Osteoblast (primary cell): ENCODE results near the gene BCKDHA. TPM values are rescaled to one million over a fixed set of nuclear protein-coding genes. Genes with fewer than 3 reads are reported as not detected.
A peak's percentile ranks its signal among the peaks of the same experiment; 100 is the strongest.

Experiments
- DNase-seq: peaks from one replicate; pipeline ENCODE4 v3.0.0; 2011; ENCODE audit warnings: low spot score, mixed read lengths; ENCODE audit not compliant: insufficient read length; ENCODE audit errors: missing footprints
- H2AFZ ChIP-seq: 2 replicates; pipeline ENCODE4 v1.6.0; 2011; ENCODE audit warnings: mild to moderate bottlenecking, low read length
- H3K27ac ChIP-seq: 2 replicates; pipeline ENCODE4 v1.5.1; 2011; ENCODE audit warnings: mild to moderate bottlenecking, low read depth, low read length, moderate library complexity
- H3K27me3 ChIP-seq: 2 replicates; pipeline ENCODE4 v1.6.0; 2012; ENCODE audit warnings: mild to moderate bottlenecking, control low read depth, inconsistent platforms, low read length, moderate library complexity; ENCODE audit not compliant: insufficient read depth
- H3K36me3 ChIP-seq: 2 replicates; pipeline ENCODE4 v1.5.1; 2011; ENCODE audit warnings: mild to moderate bottlenecking, low read length, control low read depth, moderate library complexity; ENCODE audit not compliant: insufficient read depth
- H3K4me1 ChIP-seq: 2 replicates; pipeline ENCODE4 v1.5.1; 2011; ENCODE audit warnings: mild to moderate bottlenecking, low read length, control low read depth, moderate library complexity; ENCODE audit not compliant: insufficient read depth
- H3K4me2 ChIP-seq: 2 replicates; pipeline ENCODE4 v1.6.0; 2011; ENCODE audit warnings: mild to moderate bottlenecking, low read length; ENCODE audit not compliant: insufficient read depth
- H3K4me3 ChIP-seq: fragments of 200-600 bp; sonication (generic); 3 replicates; pipeline ENCODE4 v1.5.1; 2012; ENCODE audit warnings: mild to moderate bottlenecking, low read length, inconsistent platforms; ENCODE audit not compliant: insufficient read depth
- H3K79me2 ChIP-seq: 2 replicates; pipeline ENCODE4 v1.6.0; 2012; ENCODE audit warnings: mild to moderate bottlenecking, low read length, control low read depth, inconsistent platforms; ENCODE audit not compliant: insufficient read depth
- H3K9me3 ChIP-seq: 2 replicates; pipeline ENCODE4 v1.5.1; 2011; ENCODE audit warnings: low read depth, low read length, control low read depth
- H4K20me1 ChIP-seq: 2 replicates; pipeline ENCODE4 v1.6.0; 2012; ENCODE audit warnings: mild to moderate bottlenecking, low read length, control low read depth; ENCODE audit not compliant: insufficient read depth
- total RNA-seq: library from RNA; depleted of rRNA; stranded (reverse); fragments of >200 nt; gene quantifications from 2 replicates; pipeline ENCODE4 v1.2.3, GENCODE V29; 2012
- TF ChIP-seq, protein P1 (sequence below): IDR thresholded peaks from 2 replicates; pipeline ENCODE4 v1.5.1; 2011; ENCODE audit warnings: mild to moderate bottlenecking, low read depth, low read length, moderate library complexity; ENCODE audit errors: extremely low read depth

BCKDHA gene
- total RNA-seq, 1 donor: 37.3 TPM

- Histone ChIP-seq H3K27ac (no peak overlapping the region), H2AFZ (no peak overlapping the region), H3K79me2 (peaks cover 3% of the 10 kb centered on the region), H4K20me1 (no peaks in the 10 kb centered on the region), H3K4me2 (no peak overlapping the region), H3K27me3 (peaks cover 3% of the 10 kb centered on the region), H3K9me3 (no peaks in the 10 kb centered on the region), H3K4me3 (no peak overlapping the region), H3K4me1 (peaks cover 5% of the 10 kb centered on the region), H3K36me3 (peaks cover 6% of the 10 kb centered on the region)
- TF ChIP-seq, protein P1, sequence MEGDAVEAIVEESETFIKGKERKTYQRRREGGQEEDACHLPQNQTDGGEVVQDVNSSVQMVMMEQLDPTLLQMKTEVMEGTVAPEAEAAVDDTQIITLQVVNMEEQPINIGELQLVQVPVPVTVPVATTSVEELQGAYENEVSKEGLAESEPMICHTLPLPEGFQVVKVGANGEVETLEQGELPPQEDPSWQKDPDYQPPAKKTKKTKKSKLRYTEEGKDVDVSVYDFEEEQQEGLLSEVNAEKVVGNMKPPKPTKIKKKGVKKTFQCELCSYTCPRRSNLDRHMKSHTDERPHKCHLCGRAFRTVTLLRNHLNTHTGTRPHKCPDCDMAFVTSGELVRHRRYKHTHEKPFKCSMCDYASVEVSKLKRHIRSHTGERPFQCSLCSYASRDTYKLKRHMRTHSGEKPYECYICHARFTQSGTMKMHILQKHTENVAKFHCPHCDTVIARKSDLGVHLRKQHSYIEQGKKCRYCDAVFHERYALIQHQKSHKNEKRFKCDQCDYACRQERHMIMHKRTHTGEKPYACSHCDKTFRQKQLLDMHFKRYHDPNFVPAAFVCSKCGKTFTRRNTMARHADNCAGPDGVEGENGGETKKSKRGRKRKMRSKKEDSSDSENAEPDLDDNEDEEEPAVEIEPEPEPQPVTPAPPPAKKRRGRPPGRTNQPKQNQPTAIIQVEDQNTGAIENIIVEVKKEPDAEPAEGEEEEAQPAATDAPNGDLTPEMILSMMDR: no peak
- no peak for DNase-seq
These were observed 43.8 kb downstream of the BCKDHA start for GRCh38 chr19:41441321-41441945.

- no peak within 1 kb of the TSS for H2AFZ ChIP-seq
These were observed 45.1 kb downstream of the BCKDHA start, which contains the start of gene ERICH4 for GRCh38 chr19:41442473-41443355. Gene ERICH4, plus strand, starts transcription at chr19:41443156. Its CDS starts 14 bp downstream, at chr19:41443170.

DNA sequence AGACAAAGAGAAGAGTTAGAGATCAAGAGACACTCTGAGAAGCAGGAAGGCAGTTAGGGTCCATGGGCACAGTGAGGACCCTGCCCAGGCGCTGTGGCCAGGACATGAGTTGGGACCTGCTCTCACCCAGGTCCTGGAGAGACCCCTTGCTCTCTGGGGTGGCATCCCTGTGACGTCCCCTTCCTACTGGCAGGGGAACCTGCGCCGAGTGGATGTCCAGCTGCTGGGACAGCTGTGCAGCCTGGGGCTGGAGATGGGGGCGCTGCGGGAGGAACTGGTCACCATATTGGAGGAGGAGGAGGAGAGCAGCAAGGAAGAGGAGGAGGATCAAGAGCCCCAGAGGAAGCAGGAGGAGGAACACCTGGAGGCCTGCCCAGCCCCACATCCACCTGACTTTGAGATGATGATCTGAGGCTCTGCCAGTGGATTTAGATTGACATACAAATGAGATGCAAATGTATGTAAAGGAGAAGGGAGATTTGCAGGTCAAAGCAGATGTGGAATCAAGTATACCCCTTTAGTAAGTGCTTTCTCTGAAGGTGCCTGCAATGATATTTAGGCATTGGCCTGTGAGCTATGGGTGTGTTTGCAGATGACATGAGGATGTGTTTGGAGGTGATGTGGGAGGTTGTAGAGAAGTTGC, 46.3 kb downstream of the BCKDHA start:
- TF ChIP-seq, protein P1: no peak
- H3K4me1 ChIP-seq: peaks cover 4% of the 10 kb centered on the region
- no peaks in the 10 kb centered on the region for H3K9me3 ChIP-seq
- H3K27me3 ChIP-seq: peaks cover 7% of the 10 kb centered on the region
- H3K4me2 ChIP-seq: no peak overlapping the region
- no peaks in the 10 kb centered on the region for H4K20me1 ChIP-seq
- DNase-seq: peak; percentile 35
- H3K36me3 ChIP-seq: no peaks in the 10 kb centered on the region
- no peak overlapping the region for H3K4me3 ChIP-seq
- H3K79me2 ChIP-seq: no peaks in the 10 kb centered on the region
- H2AFZ ChIP-seq: no peak overlapping the region
- no peak overlapping the region for H3K27ac ChIP-seq

More at GRCh38 chr19:41442473-41443355, 45.1 kb downstream of the BCKDHA start, which contains the start of gene ERICH4:
- Histone ChIP-seq H3K4me1 (peaks cover 5% of the 10 kb centered on the region), H4K20me1 (no peaks in the 10 kb centered on the region), H3K4me2 (no peak within 1 kb of the TSS), H3K27ac (no peak within 1 kb of the TSS), H3K79me2 (peaks cover 3% of the 10 kb centered on the region), H3K4me3 (no peak within 1 kb of the TSS), H3K36me3 (peaks cover 3% of the 10 kb centered on the region), H3K9me3 (no peaks in the 10 kb centered on the region), H3K27me3 (peaks cover 4% of the 10 kb centered on the region)
- TF ChIP-seq, protein P1: no peak
- DNase-seq: peak; percentile 26
